ENCODE data around the gene ANKRD6.

The ANKRD6 gene

DNA sequence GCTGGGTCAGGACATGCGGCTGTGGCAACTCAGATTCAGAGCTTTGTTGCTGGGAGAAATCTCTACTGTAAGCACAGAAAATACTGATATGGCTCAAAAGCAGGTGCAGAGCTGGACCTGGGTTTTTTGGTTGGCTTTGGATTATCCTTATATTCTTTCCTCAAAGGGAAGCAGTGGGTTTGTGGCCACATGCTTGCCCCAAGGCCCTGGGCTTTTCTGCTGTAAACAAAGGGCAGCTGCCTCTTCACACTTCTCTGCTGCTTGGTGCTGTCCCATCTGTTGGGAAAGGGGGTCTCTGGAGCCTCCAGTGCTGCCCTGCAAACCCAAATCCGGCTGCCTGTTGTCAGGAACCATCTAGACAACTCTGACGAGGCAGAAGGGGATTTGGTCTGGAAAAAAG is 52.4 kb downstream of the ANKRD6 start:
- Histone ChIP-seq H3K4me3 (no peak overlapping the region), H3K36me3 (ENCODE audit: insufficient read depth, low read length) (no peaks in the 10 kb centered on the region), H3K9me3 (ENCODE audit: low read depth, low read length) (no peaks in the 10 kb centered on the region), H3K9ac (ENCODE audit: insufficient read length) (no peak overlapping the region), H3K27ac (no peak overlapping the region)
- TF ChIP-seq FOXP2 (optimal IDR thresholded peaks at IDR 0.05; ENCODE audit: control extremely low read depth, extremely low read length, insufficient read depth) (no peak), EZH2 (IDR thresholded peaks at IDR 0.05) (no peak), POLR2AphosphoS5 (IDR thresholded peaks at IDR 0.05; ENCODE audit: borderline replicate concordance, low read depth, low read length) (no peak)
- DNase-seq (ENCODE audit: low read depth, low spot score) = no peak

DNA sequence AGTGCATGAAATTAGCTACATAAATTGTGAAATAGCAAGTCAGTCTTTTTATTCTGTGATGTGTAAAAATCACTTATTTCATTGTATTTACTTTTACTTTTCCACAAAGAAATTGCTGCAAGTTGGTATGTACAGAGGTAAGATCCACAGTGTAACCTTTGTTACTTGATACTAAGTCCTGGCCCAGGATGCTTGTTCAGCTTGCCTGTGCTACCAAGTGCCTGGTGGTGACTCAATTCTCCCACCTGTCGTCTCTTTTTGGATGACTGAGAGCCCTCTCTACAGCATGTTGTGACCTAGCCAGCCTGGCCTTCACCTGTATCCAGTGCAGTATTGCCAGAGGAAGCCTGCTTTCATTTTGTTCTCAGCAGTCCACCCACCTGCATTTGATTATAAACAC is 54.9 kb downstream of the ANKRD6 start:
- Histone ChIP-seq H3K9me3 (ENCODE audit: low read depth, low read length) (no peaks in the 10 kb centered on the region), H3K36me3 (ENCODE audit: insufficient read depth, low read length) (no peaks in the 10 kb centered on the region), H3K4me3 (no peak overlapping the region), H3K27ac (no peak overlapping the region), H3K9ac (ENCODE audit: insufficient read length) (no peak overlapping the region)
- no peak for DNase-seq (ENCODE audit: low read depth, low spot score)
- TF ChIP-seq POLR2AphosphoS5 (IDR thresholded peaks at IDR 0.05; ENCODE audit: borderline replicate concordance, low read depth, low read length) = no peak
- TF ChIP-seq EZH2 (IDR thresholded peaks at IDR 0.05) = no peak
- TF ChIP-seq FOXP2 (optimal IDR thresholded peaks at IDR 0.05; ENCODE audit: control extremely low read depth, extremely low read length, insufficient read depth) = no peak

DNA sequence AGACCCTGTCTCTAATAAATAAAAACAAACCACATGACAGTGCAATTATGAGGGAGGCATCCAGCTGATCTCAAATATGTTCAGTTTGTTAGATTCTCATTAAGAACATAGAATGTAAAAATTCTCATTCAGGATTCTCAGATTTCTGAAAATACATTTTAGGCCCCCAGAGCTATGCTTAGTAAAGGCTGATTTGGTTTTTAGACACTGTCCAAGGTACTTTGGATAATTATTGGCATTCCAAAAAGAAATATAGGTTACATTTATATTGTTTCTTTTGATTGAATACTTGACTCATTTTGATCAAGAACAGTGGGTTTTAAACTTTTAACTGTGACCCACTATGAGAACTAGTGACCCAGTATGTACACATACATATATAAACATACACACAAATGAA is 55.5 kb downstream of the ANKRD6 start:
- TF ChIP-seq FOXP2 (optimal IDR thresholded peaks at IDR 0.05; ENCODE audit: control extremely low read depth, extremely low read length, insufficient read depth) (no peak), EZH2 (IDR thresholded peaks at IDR 0.05) (no peak), POLR2AphosphoS5 (IDR thresholded peaks at IDR 0.05; ENCODE audit: borderline replicate concordance, low read depth, low read length) (no peak)
- Histone ChIP-seq H3K36me3 (ENCODE audit: insufficient read depth, low read length) (no peaks in the 10 kb centered on the region), H3K4me3 (no peak overlapping the region), H3K9me3 (ENCODE audit: low read depth, low read length) (no peaks in the 10 kb centered on the region), H3K27ac (no peak overlapping the region), H3K9ac (ENCODE audit: insufficient read length) (no peak overlapping the region)
- DNase-seq (ENCODE audit: low read depth, low spot score) = no peak

DNA sequence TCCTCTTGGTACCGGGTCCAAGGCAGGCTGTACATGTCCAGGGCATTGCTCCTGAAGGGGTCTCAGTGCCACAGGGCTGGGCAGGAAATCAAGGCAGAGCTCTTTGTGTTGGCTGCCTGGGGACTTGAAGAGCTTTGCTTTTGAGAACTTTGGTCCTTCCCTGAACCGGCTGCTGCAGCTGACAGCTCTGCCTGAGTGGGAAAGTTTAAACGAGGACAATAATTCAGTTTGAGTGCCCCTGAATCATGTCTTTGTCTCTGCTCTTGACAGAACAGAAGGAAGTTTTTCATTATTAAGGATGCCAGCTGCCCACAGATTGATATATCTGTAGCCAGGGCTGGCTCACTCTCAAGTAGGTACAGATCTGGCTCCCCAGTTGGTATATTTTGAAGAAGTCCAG is 56.1 kb downstream of the ANKRD6 start:
- Histone ChIP-seq H3K4me3 (no peak overlapping the region), H3K36me3 (ENCODE audit: insufficient read depth, low read length) (no peaks in the 10 kb centered on the region), H3K9me3 (ENCODE audit: low read depth, low read length) (no peaks in the 10 kb centered on the region), H3K27ac (no peak overlapping the region), H3K9ac (ENCODE audit: insufficient read length) (no peak overlapping the region)
- DNase-seq (ENCODE audit: low read depth, low spot score) = no peak
- TF ChIP-seq POLR2AphosphoS5 (IDR thresholded peaks at IDR 0.05; ENCODE audit: borderline replicate concordance, low read depth, low read length) = no peak

DNA sequence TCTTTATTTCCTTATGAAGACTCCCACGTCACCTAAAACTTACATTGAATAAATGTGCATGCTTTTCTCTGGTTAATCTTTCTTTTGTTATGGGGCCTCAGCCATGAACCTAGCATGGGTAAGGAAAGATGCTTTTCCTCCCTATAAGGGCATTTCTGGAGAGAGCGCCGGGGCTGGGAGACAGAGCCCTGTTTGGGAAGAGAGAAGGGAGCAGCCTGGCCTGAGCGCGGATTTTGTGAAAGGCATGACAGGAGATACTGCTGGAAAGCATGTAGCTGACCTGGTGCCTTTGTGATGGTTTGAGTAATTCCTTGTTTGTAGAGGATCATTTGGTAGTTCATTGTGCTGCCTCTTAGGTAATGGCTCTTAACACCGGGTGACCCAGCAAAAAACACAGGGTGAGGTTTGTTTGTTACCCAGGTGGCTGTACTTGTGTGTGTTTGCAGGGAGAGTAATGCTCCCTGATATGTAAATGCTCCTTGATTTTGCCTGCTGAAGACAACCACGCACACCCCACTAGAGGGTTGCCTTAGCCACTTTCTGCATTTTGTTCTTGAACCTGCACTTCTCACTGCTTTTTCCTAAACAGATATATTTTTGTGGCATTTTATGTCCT is 59.2 kb downstream of the ANKRD6 start:
- no peak for DNase-seq (ENCODE audit: low read depth, low spot score)
- Histone ChIP-seq H3K9ac (ENCODE audit: insufficient read length) (no peak overlapping the region), H3K36me3 (ENCODE audit: insufficient read depth, low read length) (no peaks in the 10 kb centered on the region), H3K9me3 (ENCODE audit: low read depth, low read length) (no peaks in the 10 kb centered on the region), H3K27ac (no peak overlapping the region), H3K4me3 (no peak overlapping the region)
- TF ChIP-seq FOXP2 (optimal IDR thresholded peaks at IDR 0.05; ENCODE audit: control extremely low read depth, extremely low read length, insufficient read depth) (no peak), EZH2 (IDR thresholded peaks at IDR 0.05) (no peak), POLR2AphosphoS5 (IDR thresholded peaks at IDR 0.05; ENCODE audit: borderline replicate concordance, low read depth, low read length) (no peak)

DNA sequence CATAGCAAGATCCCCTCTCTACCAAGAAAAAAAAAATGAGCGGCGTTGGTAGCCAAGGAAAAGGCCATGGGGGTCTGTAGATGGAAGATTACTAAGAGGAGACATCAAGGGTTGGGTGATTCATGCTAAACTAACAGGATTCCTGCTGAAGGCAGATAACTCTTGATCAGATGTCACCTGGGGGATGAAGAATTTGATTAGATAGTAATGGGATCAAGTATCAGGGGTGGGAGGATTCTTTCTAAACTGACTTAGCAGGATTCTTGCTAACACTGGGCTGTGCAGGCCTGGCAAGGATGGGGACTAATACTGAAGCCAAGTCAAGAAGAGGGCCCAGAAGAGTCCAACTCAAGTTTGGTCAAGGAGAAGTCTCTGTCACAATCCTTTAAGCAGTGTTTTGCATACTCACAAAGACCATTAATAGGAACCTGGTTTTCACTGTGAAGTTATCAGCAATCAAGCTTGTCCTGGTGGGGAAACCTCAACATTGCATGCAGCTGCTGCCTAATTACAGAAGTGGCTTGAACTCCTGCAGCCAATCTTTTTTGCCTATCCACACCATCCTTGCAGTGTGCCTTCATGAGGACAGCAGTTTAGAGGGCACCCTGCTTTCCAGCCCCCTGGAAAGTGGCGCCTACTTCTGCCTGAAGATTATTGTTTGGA is 61.3 kb downstream of the ANKRD6 start:
- no peak for DNase-seq (ENCODE audit: low read depth, low spot score)
- no peak overlapping the region for H3K9ac ChIP-seq (ENCODE audit: insufficient read length)

DNA sequence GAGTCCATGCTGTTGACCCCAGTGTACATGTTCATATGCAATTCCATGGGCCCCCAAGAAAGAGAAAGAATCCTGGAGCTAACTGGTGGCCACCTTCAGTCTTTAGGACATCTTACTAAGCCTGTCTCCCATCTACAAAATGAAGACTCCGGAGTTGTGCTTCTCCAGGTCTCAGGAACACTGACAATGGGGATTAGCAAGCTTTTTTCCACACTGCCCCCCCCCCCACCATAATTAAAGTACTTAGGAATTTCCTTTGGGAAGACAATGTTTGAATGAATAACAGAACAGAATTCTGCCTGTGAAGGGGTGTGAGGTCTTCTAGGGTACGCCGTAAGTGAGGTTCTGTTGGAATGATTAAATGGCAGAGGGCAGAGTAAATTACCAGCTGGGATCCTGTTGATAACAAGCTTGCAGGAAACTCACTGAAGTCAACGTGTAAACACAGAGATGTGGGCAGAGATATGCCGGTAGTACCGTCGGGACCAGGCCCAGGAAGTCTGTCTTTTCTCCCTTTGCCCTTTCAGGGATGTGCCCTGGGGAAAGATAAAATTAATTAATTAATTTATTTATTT is 63.1 kb downstream of the ANKRD6 start:
- Histone ChIP-seq H3K36me3 (ENCODE audit: insufficient read depth, low read length) (no peaks in the 10 kb centered on the region), H3K27ac (no peak overlapping the region), H3K9ac (ENCODE audit: insufficient read length) (no peak overlapping the region), H3K9me3 (ENCODE audit: low read depth, low read length) (no peaks in the 10 kb centered on the region), H3K4me3 (no peak overlapping the region)
- TF ChIP-seq POLR2AphosphoS5 (IDR thresholded peaks at IDR 0.05; ENCODE audit: borderline replicate concordance, low read depth, low read length) (no peak), FOXP2 (optimal IDR thresholded peaks at IDR 0.05; ENCODE audit: control extremely low read depth, extremely low read length, insufficient read depth) (no peak), EZH2 (IDR thresholded peaks at IDR 0.05) (no peak)
- no peak for DNase-seq (ENCODE audit: low read depth, low spot score)

More for the DNA sequence above, 61.3 kb downstream of the ANKRD6 start:
- TF ChIP-seq EZH2 (IDR thresholded peaks at IDR 0.05) (no peak), POLR2AphosphoS5 (IDR thresholded peaks at IDR 0.05; ENCODE audit: borderline replicate concordance, low read depth, low read length) (no peak), FOXP2 (optimal IDR thresholded peaks at IDR 0.05; ENCODE audit: control extremely low read depth, extremely low read length, insufficient read depth) (no peak)
- no peak overlapping the region for H3K27ac ChIP-seq
- H3K4me3 ChIP-seq = no peak overlapping the region
- no peaks in the 10 kb centered on the region for H3K36me3 ChIP-seq (ENCODE audit: insufficient read depth, low read length)
- H3K9me3 ChIP-seq (ENCODE audit: low read depth, low read length) = no peaks in the 10 kb centered on the region

DNA sequence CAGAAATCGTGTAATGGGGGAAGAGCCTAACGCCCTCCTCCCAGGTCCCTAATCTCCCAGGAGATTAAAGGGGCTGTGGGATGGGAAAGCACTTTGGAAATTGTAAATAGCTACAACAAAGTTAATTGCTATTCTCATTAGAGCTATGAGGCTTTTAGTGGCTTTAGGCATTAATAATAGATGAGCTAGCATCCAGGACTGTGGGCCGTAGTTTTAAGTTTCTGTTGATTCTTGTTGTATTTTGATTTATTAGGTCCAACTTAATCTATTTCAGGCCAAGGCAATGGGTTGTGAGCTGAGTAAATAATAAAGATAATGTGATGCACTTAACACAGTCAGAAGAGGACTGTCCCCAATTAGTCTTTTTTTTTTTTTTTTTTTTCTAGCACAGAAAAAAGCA is 67.7 kb downstream of the ANKRD6 start:
- Histone ChIP-seq H3K9ac (ENCODE audit: insufficient read length) (no peak overlapping the region), H3K9me3 (ENCODE audit: low read depth, low read length) (no peaks in the 10 kb centered on the region), H3K4me3 (no peak overlapping the region), H3K36me3 (ENCODE audit: insufficient read depth, low read length) (no peaks in the 10 kb centered on the region), H3K27ac (no peak overlapping the region)
- no peak for DNase-seq (ENCODE audit: low read depth, low spot score)
- TF ChIP-seq POLR2AphosphoS5 (IDR thresholded peaks at IDR 0.05; ENCODE audit: borderline replicate concordance, low read depth, low read length) (no peak), FOXP2 (optimal IDR thresholded peaks at IDR 0.05; ENCODE audit: control extremely low read depth, extremely low read length, insufficient read depth) (no peak), EZH2 (IDR thresholded peaks at IDR 0.05) (no peak)
